ENCODE data around the gene FAM89B. TPM values are rescaled to one million over a fixed set of nuclear protein-coding genes. Genes with fewer than 3 reads are reported as not detected.

The FAM89B gene
- total RNA-seq, 2 experiments from 2014 or later: 12.8 to 22.7 TPM

DNA sequence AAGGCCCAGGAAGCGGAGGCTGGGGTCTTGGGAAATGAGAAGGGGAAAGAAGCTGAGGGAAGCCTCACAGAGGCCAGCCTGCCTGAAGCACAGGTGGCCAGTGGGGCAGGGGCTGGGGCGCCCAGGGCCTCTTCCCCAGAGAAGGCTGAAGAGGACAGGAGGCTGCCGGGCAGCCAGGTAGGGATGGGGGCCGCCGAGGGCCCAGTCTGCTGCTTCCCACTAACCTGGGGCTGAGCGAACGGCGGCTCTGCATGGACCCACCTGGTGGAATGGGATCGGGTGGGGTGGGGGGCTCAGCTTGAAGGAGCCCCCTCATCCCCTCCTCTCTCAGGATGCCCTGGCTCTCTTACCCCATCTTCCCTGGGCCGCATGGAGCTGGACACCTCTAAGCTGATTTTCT is 11.3 kb downstream of the FAM89B start:
- H3K36me3 Mint-ChIP-seq (ENCODE audit: low read depth): peaks cover 62% of the 10 kb centered on the region
- no peaks in the 10 kb centered on the region for H3K27me3 Mint-ChIP-seq
- H3K4me1 Mint-ChIP-seq: peaks cover 31% of the 10 kb centered on the region
- peak overlapping the region; percentile 37 for H3K27ac Mint-ChIP-seq
- POLR2A ChIA-PET: no interaction called here
- CTCF ChIA-PET: interaction anchor here (1.1 to 1.8 kb wide), 2 partner anchors 10 to 12 kb away, joined by 3 to 5 read pairs; no protein-coding TSS in a partner anchor
- H3K4me3 Mint-ChIP-seq: no peak overlapping the region
- H3K9me3 Mint-ChIP-seq (ENCODE audit: low read depth): no peaks in the 10 kb centered on the region
- ATAC-seq: no peak
- no peak for DNase-seq
- intact Hi-C loops (cut with DNase I, micrococcal nuclease): no loop called here

- ChIA-PET POLR2A (no interaction called here), CTCF (interaction anchor here (1.1 to 1.8 kb wide), 2 partner anchors 9 to 13 kb away, joined by 3 to 5 read pairs; no protein-coding TSS in a partner anchor)
- no peak for DNase-seq
- H3K9me3 Mint-ChIP-seq (ENCODE audit: low read depth): no peaks in the 10 kb centered on the region
- intact Hi-C loops (cut with DNase I, micrococcal nuclease): no loop called here
- H3K4me1 Mint-ChIP-seq: peaks cover 35% of the 10 kb centered on the region
- H3K36me3 Mint-ChIP-seq (ENCODE audit: low read depth): peaks cover 59% of the 10 kb centered on the region
- H3K27me3 Mint-ChIP-seq: no peaks in the 10 kb centered on the region
- no peak overlapping the region for H3K4me3 Mint-ChIP-seq
- no peak for ATAC-seq
- no peak overlapping the region for H3K27ac Mint-ChIP-seq
Observed at GRCh38 chr11:65584106-65584505, 11.8 kb downstream of the FAM89B start.

- Mint-ChIP-seq H3K27ac (no peak overlapping the region), H3K4me1 (peaks cover 37% of the 10 kb centered on the region), H3K36me3 (ENCODE audit: low read depth) (peaks cover 53% of the 10 kb centered on the region), H3K4me3 (no peak overlapping the region), H3K27me3 (no peaks in the 10 kb centered on the region), H3K9me3 (ENCODE audit: low read depth) (no peaks in the 10 kb centered on the region)
- DNase-seq (no peak), ATAC-seq (no peak)
- intact Hi-C loops (cut with DNase I, micrococcal nuclease): loop anchor here in 1 of 2 experiments (5.0 kb wide), 1 partner anchor 217 kb away; no protein-coding TSS in a partner anchor
- CTCF ChIA-PET: interaction anchor here (0.9 to 1.8 kb wide), 3 partner anchors 8 to 13 kb away, joined by 3 to 5 read pairs (median 3); no protein-coding TSS in a partner anchor
- POLR2A ChIA-PET: interaction anchor here (1.1 kb wide), 1 partner anchor 9 kb away, joined by 4 read pairs; no protein-coding TSS in a partner anchor
Observed at GRCh38 chr11:65584723-65585171, 12.4 kb downstream of the FAM89B start.

GRCh38 chr11:65585396-65586246 is 13.3 kb downstream of the FAM89B start:
- peak overlapping the region; percentile 65 for H3K27ac Mint-ChIP-seq
- DNase-seq: no peak
- POLR2A ChIA-PET: interaction anchor here (1.1 kb wide), 1 partner anchor 8 kb away, joined by 4 read pairs; no protein-coding TSS in a partner anchor

GRCh38 chr11:65586247-65586630 is 13.9 kb downstream of the FAM89B start:
- no peak for ATAC-seq
- no peak for DNase-seq
- Mint-ChIP-seq H3K27ac (peak overlapping the region; percentile 65), H3K9me3 (ENCODE audit: low read depth) (no peaks in the 10 kb centered on the region), H3K36me3 (ENCODE audit: low read depth) (peaks cover 47% of the 10 kb centered on the region), H3K4me1 (peaks cover 39% of the 10 kb centered on the region), H3K27me3 (no peaks in the 10 kb centered on the region), H3K4me3 (no peak overlapping the region)
- POLR2A ChIA-PET: no interaction called here
- CTCF ChIA-PET: interaction anchor here (0.9 to 5.0 kb wide), 5 partner anchors 10 to 52 kb away, joined by 3 to 56 read pairs (median 12); partner anchors contain the start of gene EHBP1L1
- intact Hi-C loops (cut with DNase I, micrococcal nuclease): loop anchor here in 1 of 2 experiments (5.0 kb wide), 1 partner anchor 219 kb away; no protein-coding TSS in a partner anchor

More at GRCh38 chr11:65585396-65586246, 13.3 kb downstream of the FAM89B start:
- no peak for ATAC-seq
- Mint-ChIP-seq H3K27me3 (no peaks in the 10 kb centered on the region), H3K36me3 (ENCODE audit: low read depth) (peaks cover 52% of the 10 kb centered on the region), H3K9me3 (ENCODE audit: low read depth) (no peaks in the 10 kb centered on the region), H3K4me1 (peaks cover 39% of the 10 kb centered on the region), H3K4me3 (no peak overlapping the region)
- CTCF ChIA-PET: interaction anchor here (0.9 to 5.0 kb wide), 4 partner anchors 8 to 45 kb away, joined by 3 to 56 read pairs (median 27); partner anchors contain the start of gene EHBP1L1
- intact Hi-C loops (cut with DNase I, micrococcal nuclease): loop anchor here in 1 of 2 experiments (5.0 kb wide), 1 partner anchor 218 kb away; no protein-coding TSS in a partner anchor

DNA sequence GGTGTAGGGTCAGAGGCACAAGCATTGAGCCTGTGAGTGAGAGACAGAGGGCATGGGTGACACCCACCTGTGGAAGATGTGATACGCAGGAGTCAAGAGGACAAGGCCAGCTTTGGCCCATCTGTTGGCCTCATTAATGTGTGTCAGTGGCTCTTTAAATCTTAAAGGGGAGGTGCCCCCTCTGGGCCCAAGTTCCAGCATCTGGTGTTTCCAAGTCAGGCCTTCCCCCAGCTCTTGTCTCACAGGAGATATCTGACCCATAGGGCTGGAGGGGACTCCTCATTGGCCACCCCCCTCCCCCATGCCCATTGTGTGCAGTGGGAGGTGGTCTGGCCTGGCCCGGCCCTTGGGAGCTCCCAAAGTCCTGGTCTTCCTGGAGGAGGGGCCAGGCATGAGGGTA is 14.3 kb downstream of the FAM89B start:
- intact Hi-C loops (cut with DNase I, micrococcal nuclease): loop anchor here in 1 of 2 experiments (5.0 kb wide), 1 partner anchor 219 kb away; no protein-coding TSS in a partner anchor
- H3K27ac Mint-ChIP-seq: peak overlapping the region; percentile 65
- ATAC-seq (no peak), DNase-seq (no peak)
- no peaks in the 10 kb centered on the region for H3K27me3 Mint-ChIP-seq
- H3K9me3 Mint-ChIP-seq (ENCODE audit: low read depth): no peaks in the 10 kb centered on the region
- CTCF ChIA-PET: interaction anchor here (0.9 to 5.0 kb wide), 6 partner anchors 10 to 52 kb away, joined by 3 to 56 read pairs (median 10); partner anchors contain the start of gene EHBP1L1
- no peak overlapping the region for H3K4me3 Mint-ChIP-seq
- H3K36me3 Mint-ChIP-seq (ENCODE audit: low read depth): peaks cover 44% of the 10 kb centered on the region
- POLR2A ChIA-PET: no interaction called here
- H3K4me1 Mint-ChIP-seq: peaks cover 39% of the 10 kb centered on the region

DNA sequence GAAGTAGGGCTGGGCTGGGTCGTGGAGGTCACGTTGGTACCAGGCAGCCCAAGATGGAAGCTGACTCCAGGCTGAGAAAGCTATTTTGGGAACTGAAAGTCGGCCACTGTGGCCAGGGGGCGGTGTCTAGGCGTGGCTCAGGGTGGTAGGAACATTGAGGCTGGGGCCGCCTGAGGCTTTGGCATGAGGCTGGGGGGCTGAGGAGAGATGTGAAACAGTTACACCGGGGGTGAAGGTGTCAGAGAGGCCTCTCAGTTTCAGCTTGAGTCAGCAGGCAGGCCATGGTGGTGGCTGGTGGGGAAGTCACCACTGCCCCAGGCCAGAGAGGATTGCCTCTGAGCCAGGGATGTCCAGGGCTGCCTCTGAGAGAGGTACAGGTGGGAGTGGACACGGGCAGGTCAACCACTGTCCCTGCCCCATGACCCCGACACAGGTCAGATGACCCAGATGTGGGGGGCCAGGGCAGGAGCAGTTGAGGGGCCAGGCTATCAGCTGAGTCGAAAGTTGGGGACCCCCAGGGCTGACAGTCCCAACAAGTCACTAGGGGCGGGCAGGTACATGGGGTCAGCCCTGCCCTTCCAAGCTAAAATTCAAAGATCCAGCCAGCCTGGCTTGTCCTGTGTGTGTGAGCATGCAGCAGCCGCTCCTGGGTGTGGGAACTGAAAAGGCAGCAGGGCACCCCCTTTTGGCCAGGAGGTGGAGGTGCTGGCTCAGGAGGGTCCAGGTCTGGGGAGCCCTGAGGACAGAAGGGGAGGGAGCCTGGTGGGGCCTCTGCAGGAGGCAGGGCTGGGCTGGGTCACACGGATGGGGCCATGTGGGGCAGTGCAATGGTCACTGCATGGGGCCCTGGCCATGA is 16.1 kb downstream of the FAM89B start:
- Mint-ChIP-seq H3K36me3 (ENCODE audit: low read depth) (peaks cover 34% of the 10 kb centered on the region), H3K27ac (peak overlapping the region; percentile 90), H3K4me1 (peaks cover 39% of the 10 kb centered on the region), H3K27me3 (no peaks in the 10 kb centered on the region), H3K4me3 (peak overlapping the region; percentile 43), H3K9me3 (ENCODE audit: low read depth) (no peaks in the 10 kb centered on the region)
- peak; percentile 86 for ATAC-seq
- DNase-seq: peak; percentile 88
- CTCF ChIA-PET: interaction anchor here (0.5 to 5.0 kb wide), 27 partner anchors 12 to 1454 kb away, joined by 3 to 56 read pairs (median 3); partner anchors contain the start of genes DPF2, EHBP1L1 and ZNRD2
- intact Hi-C loops (cut with DNase I, micrococcal nuclease): loop anchor here (1.0 to 5.0 kb wide), 7 partner anchors 13 to 221 kb away; partner anchors contain the start of genes MAP3K11 (in 1 of the 2), RELA (in 1 of the 2) and SIPA1 (in 1 of the 2)
- POLR2A ChIA-PET: interaction anchor here (0.7 to 1.2 kb wide), 6 partner anchors 11 to 135 kb away, joined by 3 to 6 read pairs (median 3); partner anchors contain the start of gene FAM89B

- Mint-ChIP-seq H3K9me3 (ENCODE audit: low read depth) (no peaks in the 10 kb centered on the region), H3K27me3 (no peaks in the 10 kb centered on the region), H3K36me3 (ENCODE audit: low read depth) (peaks cover 27% of the 10 kb centered on the region), H3K4me3 (no peak overlapping the region), H3K4me1 (peaks cover 37% of the 10 kb centered on the region), H3K27ac (peak overlapping the region; percentile 90)
- ChIA-PET POLR2A (interaction anchor here (0.6 kb wide), 1 partner anchor 828 kb away, joined by 3 read pairs; no protein-coding TSS in a partner anchor), CTCF (interaction anchor here (0.6 to 5.0 kb wide), 4 partner anchors 24 to 49 kb away, joined by 4 to 49 read pairs (median 6); no protein-coding TSS in a partner anchor)
- DNase-seq: peak; percentile 57
- intact Hi-C loops (cut with DNase I, micrococcal nuclease): loop anchor here in 1 of 2 experiments (2.0 to 5.0 kb wide), 2 partner anchors 73 to 222 kb away; partner anchors contain the start of gene RELA
- peak; percentile 14 for ATAC-seq
Observed at GRCh38 chr11:65589444-65590239, 17.3 kb downstream of the FAM89B start.

GRCh38 chr11:65590240-65590738 is 18.0 kb downstream of the FAM89B start:
- no peaks in the 10 kb centered on the region for H3K27me3 Mint-ChIP-seq
- H3K4me3 Mint-ChIP-seq: no peak overlapping the region
- ChIA-PET POLR2A (interaction anchor here (0.6 kb wide), 1 partner anchor 828 kb away, joined by 3 read pairs; no protein-coding TSS in a partner anchor), CTCF (interaction anchor here (0.6 to 5.0 kb wide), 3 partner anchors 25 to 50 kb away, joined by 4 to 49 read pairs (median 6); no protein-coding TSS in a partner anchor)
- H3K4me1 Mint-ChIP-seq: peaks cover 40% of the 10 kb centered on the region
- intact Hi-C loops (cut with DNase I, micrococcal nuclease): no loop called here
- peaks cover 27% of the 10 kb centered on the region for H3K36me3 Mint-ChIP-seq (ENCODE audit: low read depth)
- DNase-seq (no peak), ATAC-seq (no peak)
- no peak overlapping the region for H3K27ac Mint-ChIP-seq
- H3K9me3 Mint-ChIP-seq (ENCODE audit: low read depth): no peaks in the 10 kb centered on the region

Measured in activated CD4-positive, alpha-beta T cell treated with anti-CD3 and anti-CD28 coated beads for 36 hours (primary cell).